MV-4-11 (cell line): ENCODE data around the gene RAD50.
A peak's percentile ranks its signal among the peaks of the same experiment; 100 is the strongest.

ENCODE experiments used
- DNase-seq: peaks from one replicate; lab custom pipeline; 2025; lab: John Stamatoyannopoulos, UW

Gene RAD50

DNA sequence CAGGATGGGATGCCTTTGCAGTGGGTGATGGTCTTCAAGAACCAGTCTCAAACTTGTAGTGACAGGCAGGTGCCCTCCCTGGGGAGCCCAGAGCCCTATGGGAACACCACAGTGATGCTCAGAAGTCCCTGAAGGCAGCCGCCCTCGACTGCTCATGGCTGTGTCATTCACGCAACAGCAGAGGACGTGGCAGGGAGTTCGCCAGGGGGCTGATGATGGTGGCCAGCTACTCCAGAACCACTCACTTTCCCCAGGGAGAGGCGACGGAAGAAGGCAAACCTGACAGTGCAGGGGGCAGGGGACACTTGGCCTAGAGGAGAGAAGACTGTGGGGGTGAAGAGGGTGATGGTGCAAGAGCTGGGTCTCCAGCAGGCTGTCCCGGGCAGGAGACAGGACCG, 105.2 kb downstream of the RAD50 start:
- DNase-seq = no peak

DNA sequence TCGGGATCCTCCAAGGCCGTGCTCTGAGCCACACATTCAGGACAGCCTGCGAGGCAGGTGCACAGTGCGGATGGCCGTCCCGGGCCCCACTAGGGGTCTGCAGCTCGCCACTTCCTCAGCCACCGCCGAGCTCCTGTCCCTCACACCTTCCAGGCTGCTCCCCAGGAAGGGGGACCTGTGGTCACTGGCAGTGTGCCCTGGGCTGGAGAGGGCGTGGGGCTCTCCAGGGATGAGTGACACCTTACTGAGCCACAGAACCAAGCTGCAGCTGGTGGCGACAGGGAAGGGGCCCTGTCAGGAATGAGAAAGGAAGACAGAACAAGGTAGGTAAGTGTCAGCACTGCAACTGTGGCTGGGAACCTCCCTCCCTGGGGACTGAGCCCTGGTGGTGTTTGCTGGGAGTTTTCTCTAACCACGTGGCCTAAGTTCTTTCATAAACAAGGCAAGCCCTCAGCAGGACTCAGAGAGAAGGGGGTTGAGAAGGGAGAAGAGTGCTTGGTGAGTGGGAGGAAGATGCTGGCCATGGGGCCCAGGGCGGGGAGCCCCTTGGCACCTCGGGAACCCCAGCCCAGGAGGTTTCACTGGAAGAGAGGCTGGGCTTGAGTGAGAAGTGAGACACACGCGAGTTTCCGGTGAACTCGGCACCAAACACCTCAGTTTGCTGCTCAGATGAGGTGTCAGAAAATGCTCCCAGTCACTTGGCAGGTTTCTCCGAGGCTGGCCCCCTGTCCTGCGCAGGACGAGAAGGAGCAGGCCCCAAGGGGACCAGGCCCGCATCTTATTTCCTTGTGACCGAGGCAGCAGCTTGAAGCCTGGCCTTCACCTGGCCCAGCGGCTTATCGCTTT, 106.4 kb downstream of the RAD50 start:
- DNase-seq = peak; percentile 16

DNA sequence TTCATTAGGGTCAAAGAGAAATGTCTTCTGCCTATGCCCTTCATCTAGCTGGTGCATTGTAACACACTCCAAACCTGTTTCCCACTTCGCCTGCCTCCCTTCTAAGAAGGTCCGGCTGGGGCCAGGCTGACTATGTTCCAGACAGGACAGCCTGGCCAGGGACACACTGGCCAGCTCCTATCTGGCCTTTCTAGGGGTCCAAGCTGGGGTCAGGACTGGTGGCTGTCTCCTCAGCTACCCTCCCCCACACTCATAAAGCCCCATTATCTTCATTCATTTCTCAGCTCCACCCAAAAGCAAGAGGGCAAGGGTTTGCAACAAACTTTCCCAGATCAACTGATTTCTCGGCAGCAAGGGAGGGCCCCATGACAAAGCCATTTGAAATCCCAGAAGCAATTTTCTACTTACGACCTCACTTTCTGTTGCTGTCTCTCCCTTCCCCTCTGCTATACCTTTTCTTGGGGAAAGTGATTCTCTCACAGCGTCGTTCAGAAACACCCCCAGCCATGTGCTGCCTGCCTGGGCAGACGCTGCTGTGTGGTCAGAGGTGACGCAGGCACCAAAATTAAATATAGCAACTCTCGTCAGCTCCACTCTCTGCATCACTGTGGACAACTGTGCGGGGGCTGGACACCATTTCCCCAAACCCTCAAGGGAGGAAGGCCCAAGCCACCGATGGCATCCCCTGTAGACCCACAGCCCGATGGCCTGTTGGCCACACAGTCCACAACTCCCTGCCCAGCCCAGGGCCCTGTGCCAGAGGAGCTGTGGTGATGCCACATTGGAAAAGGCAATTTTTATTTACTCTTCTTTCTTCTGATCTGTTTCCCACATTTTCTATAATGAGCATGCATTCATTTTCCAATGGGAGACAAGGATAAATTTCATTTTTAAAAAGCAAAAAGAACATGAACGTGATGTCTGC, 107.3 kb downstream of the RAD50 start:
- no peak for DNase-seq

DNA sequence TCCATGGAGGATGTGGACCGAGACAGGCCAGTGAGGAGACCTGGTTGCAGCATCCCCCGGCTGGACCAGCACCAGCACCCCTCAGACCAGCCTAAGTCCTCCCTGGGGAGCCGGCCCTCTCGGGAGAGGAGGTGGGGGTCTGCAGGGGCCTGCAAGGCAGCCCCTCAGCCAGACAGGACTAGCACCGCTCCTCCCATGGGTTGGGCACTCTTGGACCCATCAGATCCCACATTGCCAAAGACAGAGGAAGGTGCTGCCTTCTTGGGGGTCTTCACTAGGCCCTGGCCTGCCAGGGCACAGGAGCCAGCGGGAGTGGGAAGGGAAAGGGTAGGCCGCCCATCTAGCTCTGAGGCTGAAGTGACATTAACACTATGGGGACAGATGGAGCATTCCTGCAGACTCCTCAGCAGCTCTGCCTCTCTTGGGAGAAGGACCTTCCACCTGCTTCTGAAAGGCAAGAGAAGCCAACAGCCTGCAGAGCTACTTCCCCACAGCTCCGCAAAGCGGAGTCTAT, 108.0 kb downstream of the RAD50 start:
- no peak for DNase-seq

DNA sequence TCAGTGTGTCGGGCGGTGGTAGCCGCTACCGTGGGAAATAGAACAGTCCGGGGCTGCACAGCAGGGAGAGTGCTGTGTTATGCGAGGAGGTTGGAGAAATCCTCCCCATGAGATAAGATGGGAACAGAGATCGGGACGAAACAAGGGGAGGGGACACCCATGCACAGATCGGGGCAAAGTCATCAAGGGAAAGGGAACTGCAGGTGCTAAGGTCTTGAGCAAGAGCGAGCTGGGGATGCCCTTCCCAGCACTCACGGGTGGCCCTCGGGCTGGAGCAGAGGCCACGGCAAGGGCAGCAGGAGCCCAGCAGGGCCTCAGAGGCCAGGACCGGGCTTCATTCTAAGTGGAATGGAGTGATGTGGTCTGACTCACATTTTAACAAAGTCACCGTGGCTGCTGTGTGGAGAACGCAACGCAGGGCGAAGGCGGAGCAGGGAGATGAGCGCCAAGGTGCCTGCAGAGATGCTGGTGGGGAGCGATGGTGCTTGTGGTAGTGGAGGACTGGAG, 108.8 kb downstream of the RAD50 start:
- no peak for DNase-seq

DNA sequence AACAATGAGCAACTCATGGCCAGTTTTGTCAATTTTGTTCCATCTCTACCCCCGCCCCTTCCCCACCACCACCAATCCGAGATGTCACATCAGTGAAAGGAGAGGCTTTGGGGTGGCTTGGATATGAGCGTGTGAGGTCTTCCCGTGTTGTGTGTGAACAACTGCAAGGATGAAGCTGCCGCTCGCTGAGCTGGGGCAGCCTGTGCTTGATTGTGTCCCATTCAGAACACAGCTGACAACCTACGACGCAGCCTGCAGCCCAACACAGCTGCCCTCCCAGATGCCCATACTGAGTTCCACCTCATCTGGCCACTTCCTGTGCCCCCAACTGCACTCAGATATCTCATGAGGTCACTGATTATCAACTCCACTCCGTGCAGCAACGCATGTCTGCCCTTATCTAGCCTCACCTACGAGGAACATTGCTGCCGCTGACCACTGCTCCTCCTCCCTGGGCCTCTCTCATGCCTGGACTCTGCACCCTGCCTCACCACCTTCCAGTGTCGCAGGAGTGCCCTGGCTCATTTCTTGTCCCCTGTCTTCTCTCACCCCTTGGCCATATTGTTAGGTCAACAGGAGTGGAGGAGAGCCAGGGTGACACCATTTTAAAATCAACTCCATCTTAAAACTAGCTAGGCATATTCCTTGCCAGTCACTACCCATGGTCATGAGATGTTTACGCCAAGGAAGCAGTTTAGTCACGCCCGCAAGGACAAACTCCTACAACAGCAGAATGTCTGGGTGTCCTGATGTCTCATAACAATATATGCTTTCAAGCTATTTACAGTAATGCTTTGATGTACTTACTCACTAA, 109.7 kb downstream of the RAD50 start:
- no peak for DNase-seq

DNA sequence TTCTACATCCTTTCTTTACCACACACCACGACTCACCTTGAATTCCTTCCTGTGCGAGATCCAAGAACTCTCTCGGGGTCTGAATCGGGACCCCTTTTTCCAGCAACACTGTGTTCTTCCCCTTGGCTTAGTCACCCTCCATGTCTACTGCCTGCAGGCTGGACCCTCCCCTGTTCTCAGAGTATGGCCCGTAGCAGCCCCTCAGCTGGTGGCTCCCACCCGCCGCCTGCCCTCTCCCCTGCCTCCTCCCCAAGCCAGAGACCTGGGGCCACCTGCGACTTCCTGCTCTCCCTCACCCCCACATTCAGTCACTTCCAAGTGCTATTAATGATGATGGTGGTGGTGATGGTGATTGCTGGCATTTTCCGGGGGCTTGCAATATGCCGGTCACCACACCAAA, 110.5 kb downstream of the RAD50 start:
- DNase-seq = no peak

DNA sequence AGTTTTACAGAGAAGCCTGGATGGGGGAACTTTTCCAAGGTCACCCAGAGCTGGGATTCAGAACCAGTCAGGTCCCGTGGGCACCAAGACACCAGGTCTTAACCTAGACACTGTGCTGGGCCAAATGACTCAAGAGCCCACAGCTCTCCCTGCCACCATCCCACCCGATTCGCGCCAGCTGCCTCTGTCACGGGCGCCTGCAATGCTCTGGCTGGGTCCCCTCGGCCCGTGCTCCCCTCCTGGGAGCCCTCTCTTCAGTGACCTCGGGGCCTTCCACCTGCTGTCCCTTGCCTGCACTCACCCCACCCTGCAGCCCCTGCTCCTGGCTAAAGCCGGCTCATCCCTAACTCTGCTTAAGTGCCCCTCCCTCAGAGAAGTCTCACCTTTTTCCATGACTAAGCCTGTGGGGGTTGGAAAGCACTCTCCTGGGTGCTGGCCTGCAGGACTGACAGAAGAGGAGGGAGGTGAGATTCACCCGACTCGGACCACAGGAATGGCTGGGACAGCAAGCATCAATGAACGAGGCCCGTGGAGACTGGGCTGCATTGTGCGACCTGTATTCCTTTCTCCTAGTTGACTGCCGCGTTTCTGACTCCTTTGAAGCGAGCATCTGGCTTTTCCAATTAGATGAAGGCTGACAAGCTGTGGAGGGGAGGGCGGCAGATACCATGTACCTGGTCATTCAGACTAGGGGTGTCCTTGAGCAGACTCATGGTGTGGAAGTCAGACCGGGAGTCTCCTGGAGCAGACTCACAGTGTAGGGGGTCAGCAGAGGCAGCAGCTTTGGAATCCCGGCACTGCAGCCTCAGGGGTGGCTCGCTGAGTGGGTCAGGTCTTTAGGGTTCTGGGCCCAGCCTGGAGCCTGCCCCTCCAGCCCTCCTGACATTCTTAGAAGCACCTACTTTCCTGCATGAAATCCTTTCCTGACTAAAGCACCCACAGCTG, 111.3 kb downstream of the RAD50 start:
- DNase-seq = no peak

DNA sequence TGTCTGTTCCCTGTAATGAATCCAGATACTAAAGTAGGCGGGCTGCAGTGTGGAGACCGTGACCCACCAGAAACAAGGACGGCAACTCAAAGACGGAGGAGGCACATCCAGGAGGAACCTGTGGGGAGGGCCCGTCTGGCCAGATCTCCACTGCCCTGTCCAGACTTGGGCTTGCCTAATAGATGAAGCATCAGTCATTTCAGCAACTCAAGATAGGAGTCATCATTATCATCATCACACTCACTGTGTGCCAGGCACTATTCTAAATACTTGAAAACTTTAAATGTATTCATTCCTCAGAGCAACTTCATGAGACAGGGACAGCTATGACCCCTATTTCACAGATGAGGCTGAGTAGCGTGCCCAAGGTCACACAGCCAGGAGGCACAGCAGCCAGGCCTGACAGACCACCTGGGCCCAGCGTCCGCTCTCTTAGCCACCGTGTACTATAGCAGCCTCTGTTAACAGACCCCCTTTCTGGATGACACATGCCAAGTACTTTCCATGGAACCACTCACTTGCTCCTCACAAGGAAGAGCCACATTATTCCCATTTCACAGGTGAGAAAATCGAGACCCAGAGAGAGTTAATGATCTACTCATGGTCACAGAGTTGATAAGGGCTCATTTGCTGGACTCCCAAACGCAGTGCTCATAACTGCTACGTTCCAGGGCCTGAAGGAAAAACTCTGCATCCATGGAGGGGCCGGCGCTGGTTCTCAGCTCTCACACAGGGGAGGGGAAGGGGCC, 112.1 kb downstream of the RAD50 start:
- no peak for DNase-seq

DNA sequence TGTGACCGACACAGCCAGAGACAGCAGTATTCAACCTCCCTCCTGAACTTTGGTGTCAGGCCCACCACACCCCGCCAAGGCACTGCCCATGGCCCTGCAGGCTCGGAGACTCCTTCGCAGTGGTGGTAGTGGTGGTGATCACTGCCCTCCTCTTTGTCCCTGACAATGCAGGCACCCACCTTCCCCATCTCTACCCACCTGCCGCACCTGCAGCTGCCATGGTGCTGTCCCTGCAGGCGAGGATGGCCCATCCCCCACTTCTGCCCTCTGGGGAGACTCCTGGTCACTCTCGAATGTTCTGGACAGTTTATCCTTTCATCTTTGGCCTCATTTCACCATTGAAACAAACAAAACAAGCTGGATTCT, 112.7 kb downstream of the RAD50 start:
- no peak for DNase-seq

DNA sequence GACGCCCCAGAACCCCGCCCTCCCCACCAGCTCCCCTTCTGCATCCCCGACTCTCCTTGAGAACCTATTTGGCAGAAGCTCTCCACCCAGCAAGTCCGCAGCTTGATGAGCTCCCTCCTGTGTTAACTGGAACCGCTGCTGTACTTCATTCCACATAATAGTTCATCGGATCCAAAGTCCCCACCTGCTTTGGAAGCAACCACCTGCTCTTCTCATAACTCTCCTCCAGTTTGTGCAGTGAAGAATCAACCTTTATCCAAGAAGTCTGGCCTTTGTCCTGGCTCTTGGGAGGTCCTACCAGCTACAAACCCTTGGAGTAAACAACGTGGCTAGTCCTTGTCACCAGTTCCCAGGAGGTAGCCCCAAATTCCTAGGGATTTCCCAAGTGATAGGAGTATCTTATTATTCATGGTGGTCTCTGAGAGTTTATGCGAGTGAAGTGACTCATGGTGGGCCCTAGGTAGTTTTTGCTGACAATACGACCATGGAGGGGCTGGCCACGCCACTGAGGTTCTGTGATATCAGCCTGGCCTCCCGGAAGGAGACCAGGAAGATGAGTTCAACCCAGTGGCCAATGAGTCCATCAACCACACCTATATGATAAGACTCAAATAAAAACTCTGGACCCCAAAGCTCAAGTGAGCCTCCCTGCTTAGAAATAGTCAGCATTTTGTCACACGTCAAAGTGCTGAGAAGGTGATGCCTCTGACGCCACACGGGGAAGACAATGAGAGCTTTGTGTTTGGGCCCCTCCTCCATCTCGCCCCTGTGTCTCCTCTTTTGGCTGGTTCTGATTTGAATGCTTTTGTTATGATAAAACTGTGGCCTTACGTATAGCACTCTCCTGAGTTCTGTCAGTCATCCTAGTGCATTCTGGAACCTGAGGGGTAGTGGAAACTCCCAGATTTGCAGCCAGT, 113.4 kb downstream of the RAD50 start:
- no peak for DNase-seq

DNA sequence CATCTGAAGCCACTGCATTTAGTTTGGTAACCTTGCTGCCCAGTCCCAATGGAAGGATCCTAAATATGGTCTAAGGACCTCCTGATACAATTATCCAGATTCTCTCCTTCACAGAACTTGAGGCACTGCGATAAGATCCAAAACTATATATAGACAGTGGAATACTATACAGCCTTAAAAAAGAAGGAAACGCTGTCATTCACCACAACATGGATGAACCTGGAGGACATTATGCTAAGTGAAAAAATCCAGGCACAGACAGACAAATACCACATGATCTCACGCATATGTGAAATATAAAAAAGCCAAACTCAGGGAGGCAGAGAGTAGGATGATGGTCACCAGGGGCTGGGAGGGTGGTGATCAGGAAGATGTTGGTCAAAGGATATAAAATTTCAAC, 114.2 kb downstream of the RAD50 start:
- DNase-seq = no peak

DNA sequence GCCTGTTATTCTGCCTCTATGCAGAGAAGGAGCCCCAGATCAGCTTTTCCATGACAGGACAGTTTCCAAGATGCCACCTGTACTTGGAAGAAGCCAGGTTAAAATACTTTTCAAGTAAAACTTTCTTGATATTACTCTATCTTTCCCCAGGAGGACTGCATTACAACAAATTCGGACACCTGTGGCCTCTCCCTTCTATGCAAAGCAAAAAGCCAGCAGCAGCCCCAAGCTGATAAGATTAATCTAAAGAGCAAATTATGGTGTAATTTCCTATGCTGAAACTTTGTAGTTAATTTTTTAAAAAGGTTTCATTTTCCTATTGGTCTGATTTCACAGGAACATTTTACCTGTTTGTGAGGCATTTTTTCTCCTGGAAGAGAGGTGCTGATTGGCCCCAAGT, 116.7 kb downstream of the RAD50 start:
- DNase-seq = no peak

DNA sequence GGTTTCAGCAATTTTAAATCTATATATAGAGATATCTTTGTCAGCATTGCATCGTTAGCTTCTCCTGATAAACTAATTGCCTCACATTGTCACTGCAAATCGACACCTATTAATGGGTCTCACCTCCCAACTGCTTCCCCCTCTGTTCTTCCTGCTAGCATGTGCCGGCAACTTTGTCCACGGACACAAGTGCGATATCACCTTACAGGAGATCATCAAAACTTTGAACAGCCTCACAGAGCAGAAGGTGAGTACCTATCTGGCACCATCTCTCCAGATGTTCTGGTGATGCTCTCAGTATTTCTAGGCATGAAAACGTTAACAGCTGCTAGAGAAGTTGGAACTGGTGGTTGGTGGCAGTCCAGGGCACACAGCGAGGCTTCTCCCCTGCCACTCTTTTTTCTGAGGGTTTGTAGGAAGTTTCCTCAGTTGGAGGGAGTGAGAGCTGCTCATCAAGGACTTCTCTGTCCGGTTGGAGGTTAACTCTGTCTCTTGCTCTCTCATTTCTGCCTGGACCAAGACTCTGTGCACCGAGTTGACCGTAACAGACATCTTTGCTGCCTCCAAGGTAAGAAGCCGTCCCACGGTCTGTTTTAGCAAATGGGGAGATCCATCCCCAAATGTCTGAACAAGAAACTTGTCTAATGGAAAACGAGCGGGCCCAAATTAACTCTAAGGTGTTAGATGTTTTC, 117.3 kb downstream of the RAD50 start, which contains the start of gene IL4:
IL4 (plus strand) TSS at position 51 of the 692 bp plus-strand sequence; CDS start at position 113, 62 bp downstream.
- no peak for DNase-seq

DNA sequence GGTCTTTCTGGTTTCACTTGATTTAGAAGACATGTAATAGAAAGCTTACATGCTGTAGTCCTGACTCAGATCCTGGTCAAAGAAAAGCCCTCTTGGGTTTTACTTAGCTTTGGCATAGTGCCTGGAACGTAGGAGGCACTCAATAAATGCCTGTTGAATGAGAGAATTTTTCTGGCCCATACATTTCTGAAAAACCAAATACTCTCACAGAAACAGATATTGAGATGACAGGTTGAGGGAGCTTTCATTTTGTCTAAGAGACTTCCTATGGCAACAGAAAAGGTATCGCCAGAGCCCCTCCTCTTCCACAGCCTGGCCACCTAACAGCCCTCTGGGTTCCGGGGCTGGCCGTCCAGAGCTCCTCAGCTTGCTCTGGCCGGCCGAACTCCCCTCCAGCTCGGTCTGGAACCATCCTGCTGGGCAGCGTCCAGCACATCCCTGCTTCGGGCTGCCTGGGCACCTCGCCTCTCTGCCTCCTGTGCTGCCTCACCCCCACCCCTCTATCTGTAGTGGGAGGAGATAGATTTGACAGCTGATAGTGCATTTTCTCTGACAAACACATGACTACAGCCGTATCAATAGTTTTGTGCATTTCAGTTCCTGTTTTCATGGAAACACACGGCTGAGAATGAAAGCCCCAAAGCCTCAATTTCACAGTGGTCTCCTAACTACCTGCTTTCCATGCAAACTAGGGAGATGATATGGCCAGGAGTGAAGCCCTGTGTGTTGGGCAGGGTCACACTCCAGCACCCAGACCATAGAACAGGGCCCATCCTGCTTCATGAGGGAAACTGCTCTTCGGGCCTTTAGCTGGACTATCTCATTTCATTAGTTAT, 118.1 kb downstream of the RAD50 start:
- DNase-seq = no peak

DNA sequence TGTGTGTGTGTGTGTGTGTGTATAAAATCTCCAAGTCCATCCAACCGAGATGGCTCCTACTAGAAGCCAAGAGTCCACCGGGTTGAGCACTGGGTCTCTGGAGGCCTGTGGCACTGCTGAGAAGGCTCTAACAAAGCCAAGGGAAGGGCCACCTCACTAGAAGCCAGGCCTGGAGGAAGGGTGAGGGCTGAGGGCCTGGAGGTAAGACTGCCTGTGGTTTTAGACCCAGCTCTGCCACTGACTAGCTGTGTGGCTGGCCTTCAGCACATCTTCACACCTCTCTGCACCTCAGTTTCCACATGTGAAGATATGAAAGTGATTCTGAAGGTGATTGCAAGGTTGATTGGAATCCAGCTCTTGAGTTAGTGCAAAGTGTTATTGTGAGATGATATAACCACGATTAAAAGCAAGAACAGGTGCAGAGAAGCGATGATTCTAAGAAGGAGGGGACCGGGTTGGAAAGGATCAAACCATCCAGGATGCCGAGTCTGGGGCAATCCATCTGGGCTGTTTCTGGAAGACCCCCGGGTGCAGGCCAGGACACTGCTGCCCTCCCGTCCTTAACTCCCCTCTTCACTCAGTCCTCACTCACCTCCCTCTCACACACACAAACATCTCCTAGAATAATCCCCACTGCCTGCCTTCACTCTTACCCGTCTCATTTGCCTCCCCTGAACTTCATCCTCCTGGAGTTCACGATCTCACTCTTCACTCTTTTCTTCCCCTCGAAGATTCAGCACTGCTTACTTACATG, 119.3 kb downstream of the RAD50 start:
- no peak for DNase-seq
